Bronchial epithelial cell (primary cell): Measurements from ENCODE around the gene ADH5. TPM values are rescaled to one million over a fixed set of nuclear protein-coding genes. Genes with fewer than 3 reads are reported as not detected.
"Not testable (repeated sequence)": the region's sequence is repeated elsewhere in the genome, so short reads cannot be mapped to it uniquely, and the experiment has no call there.

Experiments used
- DNase-seq: peaks from one replicate; pipeline ENCODE4 v3.0.0-alpha.2; 2010; ENCODE audit warnings: low read depth
- FAIRE-seq: peaks from 2 replicates; lab custom pipeline; 2011; peaks lifted over from hg19 to GRCh38; lab: Jason Lieb, UNC
- H3K27me3 ChIP-seq: 2 replicates; pipeline ENCODE4 v1.5.1; 2011; ENCODE audit warnings: low read length; ENCODE audit not compliant: control insufficient read depth, insufficient read depth
- H3K36me3 ChIP-seq: 2 replicates; pipeline ENCODE4 v1.5.1; 2011; ENCODE audit warnings: low read length; ENCODE audit not compliant: control insufficient read depth, insufficient read depth
- H3K4me3 ChIP-seq: 2 replicates; pipeline ENCODE4 v1.5.1; 2011; ENCODE audit warnings: mild to moderate bottlenecking, low read depth, low read length, control low read depth
- total RNA-seq: library from RNA; depleted of rRNA; stranded (reverse); fragments of >200 nt; gene quantifications from 2 replicates; pipeline ENCODE4 v1.2.1, GENCODE V29; 2014
- TF ChIP-seq, protein P1 (sequence below): IDR thresholded peaks from 2 replicates; pipeline ENCODE4 v1.5.1; 2011; ENCODE audit warnings: mild to moderate bottlenecking, moderate library complexity, low read length, control low read depth, inconsistent platforms; ENCODE audit not compliant: insufficient read depth, severe bottlenecking

Gene ADH5
- total RNA-seq, 1 donor from 2014 or later = 152 TPM

DNA sequence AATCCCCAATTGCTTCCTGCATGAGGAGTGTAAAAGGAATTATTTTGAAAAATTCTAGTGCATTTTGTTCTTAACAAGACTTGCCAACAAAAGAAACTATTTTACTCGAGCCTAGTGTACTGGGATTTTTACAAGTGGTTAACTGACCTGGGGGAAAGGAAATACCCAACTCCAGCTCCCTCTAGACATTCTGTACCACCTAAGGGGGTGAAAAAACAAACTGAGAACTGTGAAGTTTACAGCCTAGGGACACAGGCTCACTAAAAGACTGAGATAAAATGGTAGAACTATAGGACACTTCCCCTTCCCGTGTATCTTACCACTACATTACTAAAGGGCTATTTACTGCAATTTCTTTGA lies 2.6 kb upstream of the ADH5 start:
- TF ChIP-seq, protein P1, sequence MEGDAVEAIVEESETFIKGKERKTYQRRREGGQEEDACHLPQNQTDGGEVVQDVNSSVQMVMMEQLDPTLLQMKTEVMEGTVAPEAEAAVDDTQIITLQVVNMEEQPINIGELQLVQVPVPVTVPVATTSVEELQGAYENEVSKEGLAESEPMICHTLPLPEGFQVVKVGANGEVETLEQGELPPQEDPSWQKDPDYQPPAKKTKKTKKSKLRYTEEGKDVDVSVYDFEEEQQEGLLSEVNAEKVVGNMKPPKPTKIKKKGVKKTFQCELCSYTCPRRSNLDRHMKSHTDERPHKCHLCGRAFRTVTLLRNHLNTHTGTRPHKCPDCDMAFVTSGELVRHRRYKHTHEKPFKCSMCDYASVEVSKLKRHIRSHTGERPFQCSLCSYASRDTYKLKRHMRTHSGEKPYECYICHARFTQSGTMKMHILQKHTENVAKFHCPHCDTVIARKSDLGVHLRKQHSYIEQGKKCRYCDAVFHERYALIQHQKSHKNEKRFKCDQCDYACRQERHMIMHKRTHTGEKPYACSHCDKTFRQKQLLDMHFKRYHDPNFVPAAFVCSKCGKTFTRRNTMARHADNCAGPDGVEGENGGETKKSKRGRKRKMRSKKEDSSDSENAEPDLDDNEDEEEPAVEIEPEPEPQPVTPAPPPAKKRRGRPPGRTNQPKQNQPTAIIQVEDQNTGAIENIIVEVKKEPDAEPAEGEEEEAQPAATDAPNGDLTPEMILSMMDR = no peak
- no peak for DNase-seq
- H3K4me3 ChIP-seq = peak overlapping the region; percentile 83
- no peaks in the 10 kb centered on the region for H3K27me3 ChIP-seq
- no peak for FAIRE-seq
- no peaks in the 10 kb centered on the region for H3K36me3 ChIP-seq

DNA sequence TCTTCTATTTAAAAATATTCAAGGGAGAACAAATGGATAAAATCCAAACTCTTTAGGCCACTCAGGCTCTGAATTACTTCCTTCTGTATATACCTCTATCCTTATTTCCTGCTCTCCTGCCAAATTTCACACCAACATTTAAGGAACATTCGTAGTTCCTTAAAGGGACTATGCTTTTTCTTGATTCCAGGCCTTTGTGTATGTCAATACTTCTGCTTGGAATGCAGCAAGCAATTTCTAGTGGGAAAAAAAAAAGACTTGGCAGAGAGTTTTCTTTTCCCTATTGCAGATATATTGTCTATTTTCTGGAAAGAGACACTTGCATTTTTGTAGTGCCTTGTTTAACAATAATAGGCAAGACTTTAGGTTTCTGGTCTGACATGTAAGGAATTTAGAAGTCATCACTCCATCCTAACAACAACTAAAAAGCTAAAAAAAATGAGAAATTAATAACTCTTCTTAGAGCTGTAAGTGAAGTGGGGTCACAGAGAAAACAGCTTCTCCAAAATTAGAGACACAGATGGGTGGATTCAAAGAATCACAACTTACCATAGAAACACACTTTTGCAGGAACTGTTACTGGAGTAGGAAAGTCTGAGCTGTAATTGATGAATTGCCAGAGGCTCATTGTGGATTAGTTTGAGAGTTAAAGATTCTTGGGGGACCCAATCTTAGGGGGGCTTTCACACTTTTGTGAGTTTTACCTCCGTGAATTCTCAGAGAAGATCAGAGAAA lies 2.1 kb upstream of the ADH5 start:
- TF ChIP-seq, protein P1 = no peak
- peak; percentile 17 for DNase-seq
- Histone ChIP-seq H3K27me3 (no peaks in the 10 kb centered on the region), H3K36me3 (peaks cover under 1% of the 10 kb centered on the region), H3K4me3 (peak overlapping the region; percentile 83)
- FAIRE-seq = no peak

DNA sequence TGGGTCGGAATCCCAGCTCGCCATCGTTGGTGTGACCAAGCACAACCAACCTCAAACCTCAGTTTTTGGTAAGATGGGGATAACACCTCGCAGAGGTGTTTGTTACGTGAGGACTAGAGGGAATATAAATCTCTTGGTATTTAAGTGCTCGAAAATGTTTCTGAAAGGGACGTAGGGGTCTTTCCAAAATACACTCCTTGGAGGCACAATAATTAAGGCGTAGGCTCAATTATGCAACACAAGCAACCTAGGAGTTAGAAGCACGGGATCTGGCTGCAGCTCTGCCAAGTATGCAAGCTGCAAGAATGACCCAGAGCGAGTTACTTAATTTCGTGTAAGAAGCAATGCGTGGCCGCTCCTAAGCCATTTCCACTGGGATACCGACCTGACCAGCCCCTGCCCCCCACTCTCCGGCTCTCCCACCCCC lies 552 bp downstream of the ADH5 start:
- DNase-seq (peak; percentile 70), FAIRE-seq (no peak)
- TF ChIP-seq, protein P1 = no peak
- Histone ChIP-seq H3K27me3 (no peaks in the 10 kb centered on the region), H3K4me3 (peak overlapping the region; percentile 83), H3K36me3 (peaks cover 13% of the 10 kb centered on the region)

DNA sequence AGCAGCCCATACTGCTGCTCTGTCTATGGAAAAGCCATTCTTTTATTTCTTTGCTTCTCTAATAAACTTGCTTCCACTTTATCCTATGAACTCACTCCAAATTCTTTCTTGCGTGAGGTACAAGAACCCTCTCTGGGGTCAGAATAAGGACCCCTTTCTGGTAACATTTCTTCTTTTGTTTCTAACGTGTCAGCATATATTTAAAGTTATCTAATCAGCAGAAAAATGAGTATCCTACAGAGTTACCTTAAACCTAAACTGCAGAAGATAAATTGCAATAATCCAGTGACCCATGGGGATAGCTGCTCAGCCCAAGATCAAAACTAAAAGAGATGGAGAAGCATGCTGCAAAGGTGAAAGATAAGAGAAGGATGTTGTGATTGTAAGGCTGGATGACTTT lies 4.0 kb downstream of the ADH5 start:
- no peak overlapping the region for H3K4me3 ChIP-seq
- TF ChIP-seq, protein P1 = no peak
- DNase-seq (no peak), FAIRE-seq (no peak)
- peaks cover 23% of the 10 kb centered on the region for H3K36me3 ChIP-seq
- no peaks in the 10 kb centered on the region for H3K27me3 ChIP-seq

DNA sequence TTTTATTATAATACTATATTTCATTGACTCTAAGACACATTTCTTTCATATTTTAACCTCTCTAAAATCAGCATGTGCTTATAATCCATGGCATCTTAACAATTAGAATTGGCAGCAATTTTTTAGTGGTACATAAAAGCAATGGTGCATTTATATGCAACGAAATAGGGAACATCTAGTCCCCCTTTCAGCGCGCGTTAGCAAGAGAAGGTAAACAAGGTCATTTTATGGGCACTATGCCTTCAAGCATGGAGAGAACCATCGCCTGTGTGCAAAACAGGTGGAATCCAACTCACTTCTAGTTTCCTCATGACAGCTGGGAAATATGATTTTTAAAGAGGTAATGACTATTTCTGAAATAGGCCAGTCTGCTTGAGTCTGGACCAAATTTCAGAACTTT lies 6.4 kb downstream of the ADH5 start:
- FAIRE-seq (no peak), DNase-seq (no peak)
- Histone ChIP-seq H3K36me3 (peaks cover 25% of the 10 kb centered on the region), H3K4me3 (no peak overlapping the region), H3K27me3 (no peaks in the 10 kb centered on the region)
- TF ChIP-seq, protein P1 = no peak

DNA sequence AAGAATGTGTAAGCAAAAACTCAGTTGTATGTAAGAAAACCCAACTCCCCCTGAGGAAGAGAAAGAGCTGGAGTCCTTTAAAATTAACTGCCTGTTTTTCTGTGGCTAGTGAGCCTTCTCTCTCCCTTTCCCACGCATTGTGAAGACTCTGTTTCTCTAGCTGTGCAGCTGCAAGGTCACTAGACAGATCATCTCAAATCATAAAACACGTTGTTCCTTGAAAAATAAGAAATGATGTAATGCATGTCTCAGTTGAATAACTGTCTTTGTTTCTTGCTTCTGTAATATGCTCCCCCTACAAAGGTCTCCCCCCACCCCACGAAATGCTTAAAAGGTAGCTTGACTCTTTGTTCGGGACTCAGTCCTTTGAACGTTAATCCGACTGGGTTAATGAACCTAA lies 7.7 kb downstream of the ADH5 start:
- peaks cover 31% of the 10 kb centered on the region for H3K36me3 ChIP-seq
- not testable (repeated sequence) for DNase-seq, H3K4me3 ChIP-seq, FAIRE-seq, H3K27me3 ChIP-seq
